Suprapubic skin (tissue), 4 donors: ENCODE measurements around the gene OS9. TPM values are rescaled to one million over a fixed set of nuclear protein-coding genes. Genes with fewer than 3 reads are reported as not detected.
A peak's percentile ranks its signal among the peaks of the same experiment; 100 is the strongest.

ENCODE experiments used
- DNase-seq, 2 donors: peaks; one replicate each; pipeline ENCODE4 v3.0.0-alpha.2; 2019; ENCODE audit warnings: low spot score in 2 of 2
- H3K27ac ChIP-seq: fragments of 200-600 bp; sonication (generic); one replicate; pipeline ENCODE4 v1.5.1; 2019
- H3K27me3 ChIP-seq: fragments of 200-600 bp; sonication (generic); one replicate; pipeline ENCODE4 v1.5.1; 2019
- H3K36me3 ChIP-seq: fragments of 200-600 bp; sonication (generic); one replicate; pipeline ENCODE4 v1.5.1; 2019
- H3K4me1 ChIP-seq: fragments of 200-600 bp; sonication (generic); one replicate; pipeline ENCODE4 v1.5.1; 2019
- H3K4me3 ChIP-seq: fragments of 200-600 bp; sonication (generic); one replicate; pipeline ENCODE4 v1.5.1; 2019; ENCODE audit warnings: mild to moderate bottlenecking
- H3K9me3 ChIP-seq: fragments of 200-600 bp; sonication (generic); one replicate; pipeline ENCODE4 v1.5.1; 2019
- EP300 ChIP-seq: sonication (generic); formaldehyde crosslinking; IDR thresholded peaks from one replicate; pipeline ENCODE4 v1.6.1; 2017; ENCODE audit warnings: antibody characterized with exemption
- POLR2A ChIP-seq, 2 donors: fragments of 450-650 bp; IDR thresholded peaks; one replicate each; pipeline ENCODE4 v1.6.1; 2017; ENCODE audit warnings: antibody characterized with exemption in 2 of 2, mild to moderate bottlenecking in 2 of 2, moderate library complexity in 2 of 2
- POLR2AphosphoS5 ChIP-seq, 3 donors: sonication (generic); formaldehyde crosslinking; IDR thresholded peaks; one replicate each; pipeline ENCODE4 v1.6.1; 2017; ENCODE audit warnings: antibody characterized with exemption in 3 of 3
- WGBS: methylation state at CpG from one replicate; pipeline ENCODE4 v1.1.5; 2018; 5-methylcytosine and 5-hydroxymethylcytosine counted together
- total RNA-seq, 4 donors: library from RNA; depleted of rRNA; stranded (reverse); fragments of >200 nt; gene quantifications; one replicate each; pipeline ENCODE4 v1.1.0, GENCODE V29; 2016
- TF ChIP-seq, protein P1 (sequence below), 2 donors: fragments of 200-600 bp in 1 of 2; fragments of 450-650 bp in 1 of 2; sonication (generic) in 1 of 2; IDR thresholded peaks; one replicate each; pipeline ENCODE4 v1.5.1; 2016 to 2019; ENCODE audit warnings: antibody characterized with exemption in 2 of 2, mild to moderate bottlenecking in 1 of 2, moderate library complexity in 1 of 2

OS9 gene
- total RNA-seq, 4 donors from 2014 or later, result 165 to 282 (median 236) TPM

DNA sequence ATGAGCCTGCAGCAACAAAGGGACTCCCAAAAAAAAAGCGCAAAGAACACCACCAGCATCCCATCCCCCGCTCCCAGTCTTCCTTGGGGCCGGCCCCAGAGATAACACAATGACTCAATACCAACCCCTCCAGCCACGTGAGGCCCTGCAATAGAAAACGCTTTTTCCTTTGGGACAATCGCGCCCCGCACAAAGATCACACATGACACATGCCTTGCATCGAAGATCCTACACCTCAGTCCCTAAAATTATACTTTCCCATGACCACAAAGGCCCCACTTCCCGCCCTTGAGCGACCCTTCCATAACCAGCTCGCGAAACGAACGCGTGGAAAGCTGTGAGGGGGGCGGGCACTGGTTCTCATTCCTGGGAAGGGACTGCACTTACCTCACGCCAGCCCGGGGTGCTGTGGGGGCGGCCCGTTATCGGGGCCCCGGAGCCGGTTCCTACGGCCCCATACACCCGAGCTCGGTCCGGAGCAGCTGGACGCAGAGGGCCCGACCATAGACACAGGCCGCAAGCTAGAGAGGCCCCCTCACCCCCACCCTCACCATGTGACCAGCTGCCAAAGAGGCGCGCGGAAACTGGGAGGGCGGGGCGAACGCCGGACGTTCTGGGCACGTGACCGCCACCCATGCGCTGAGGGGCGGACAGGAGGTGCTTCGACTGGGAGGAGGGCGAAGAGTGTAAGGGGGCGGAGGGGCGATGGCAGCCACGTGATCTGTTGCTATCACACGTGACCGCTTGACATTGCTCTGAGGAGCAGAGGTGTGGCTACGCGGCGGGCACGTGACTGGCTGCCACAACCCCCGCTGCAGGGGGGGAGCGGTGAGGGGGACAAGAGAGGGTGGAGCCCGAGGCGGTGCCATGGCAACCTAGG lies 58.1 kb downstream of the OS9 start, which contains the start of gene CDK4:
CDK4 (minus strand) TSS at position 523 of the 880 bp plus-strand sequence. CDS start 593 bp downstream, outside the sequence.
- Histone ChIP-seq H3K4me1 (peaks cover 52% of the 10 kb centered on the region), H3K9me3 (no peaks in the 10 kb centered on the region), H3K4me3 (peak within 1 kb of the TSS; percentile 71), H3K27ac (peak within 1 kb of the TSS; percentile 90), H3K36me3 (peaks cover 26% of the 10 kb centered on the region), H3K27me3 (no peaks in the 10 kb centered on the region)
- WGBS, result 0% methylated on average over 46 of the region's 58 CpGs
- TF ChIP-seq POLR2AphosphoS5 (IDR thresholded peaks at IDR 0.05) (peak in 2 of 3 donors; percentile 17 to 97), POLR2A (IDR thresholded peaks at IDR 0.05) (peak in 1 of 2 donors; percentile 74), EP300 (no peak)
- TF ChIP-seq, protein P1, sequence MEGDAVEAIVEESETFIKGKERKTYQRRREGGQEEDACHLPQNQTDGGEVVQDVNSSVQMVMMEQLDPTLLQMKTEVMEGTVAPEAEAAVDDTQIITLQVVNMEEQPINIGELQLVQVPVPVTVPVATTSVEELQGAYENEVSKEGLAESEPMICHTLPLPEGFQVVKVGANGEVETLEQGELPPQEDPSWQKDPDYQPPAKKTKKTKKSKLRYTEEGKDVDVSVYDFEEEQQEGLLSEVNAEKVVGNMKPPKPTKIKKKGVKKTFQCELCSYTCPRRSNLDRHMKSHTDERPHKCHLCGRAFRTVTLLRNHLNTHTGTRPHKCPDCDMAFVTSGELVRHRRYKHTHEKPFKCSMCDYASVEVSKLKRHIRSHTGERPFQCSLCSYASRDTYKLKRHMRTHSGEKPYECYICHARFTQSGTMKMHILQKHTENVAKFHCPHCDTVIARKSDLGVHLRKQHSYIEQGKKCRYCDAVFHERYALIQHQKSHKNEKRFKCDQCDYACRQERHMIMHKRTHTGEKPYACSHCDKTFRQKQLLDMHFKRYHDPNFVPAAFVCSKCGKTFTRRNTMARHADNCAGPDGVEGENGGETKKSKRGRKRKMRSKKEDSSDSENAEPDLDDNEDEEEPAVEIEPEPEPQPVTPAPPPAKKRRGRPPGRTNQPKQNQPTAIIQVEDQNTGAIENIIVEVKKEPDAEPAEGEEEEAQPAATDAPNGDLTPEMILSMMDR (IDR thresholded peaks at IDR 0.05), result no peak
- DNase-seq, result peak; percentile 100

DNA sequence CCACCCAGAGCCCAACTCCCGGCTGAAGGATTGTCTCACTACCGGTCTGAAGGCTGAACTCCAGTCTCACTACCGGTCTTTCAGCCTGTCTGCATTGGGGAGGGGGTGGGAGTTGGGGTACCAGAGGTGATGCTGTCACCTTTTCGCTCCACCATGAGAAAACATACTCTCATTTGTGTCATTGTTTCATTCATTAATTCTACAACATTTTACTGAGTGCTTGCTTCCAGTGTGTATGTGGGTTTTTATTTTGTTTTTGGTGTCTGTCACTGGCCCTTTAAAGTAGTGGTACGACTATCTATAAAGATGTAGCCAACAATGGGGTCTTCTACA lies 58.7 kb downstream of the OS9 start:
- 5% methylated on average over 5 of the region's 5 CpGs for WGBS
- H3K9me3 ChIP-seq, result no peaks in the 10 kb centered on the region

DNA sequence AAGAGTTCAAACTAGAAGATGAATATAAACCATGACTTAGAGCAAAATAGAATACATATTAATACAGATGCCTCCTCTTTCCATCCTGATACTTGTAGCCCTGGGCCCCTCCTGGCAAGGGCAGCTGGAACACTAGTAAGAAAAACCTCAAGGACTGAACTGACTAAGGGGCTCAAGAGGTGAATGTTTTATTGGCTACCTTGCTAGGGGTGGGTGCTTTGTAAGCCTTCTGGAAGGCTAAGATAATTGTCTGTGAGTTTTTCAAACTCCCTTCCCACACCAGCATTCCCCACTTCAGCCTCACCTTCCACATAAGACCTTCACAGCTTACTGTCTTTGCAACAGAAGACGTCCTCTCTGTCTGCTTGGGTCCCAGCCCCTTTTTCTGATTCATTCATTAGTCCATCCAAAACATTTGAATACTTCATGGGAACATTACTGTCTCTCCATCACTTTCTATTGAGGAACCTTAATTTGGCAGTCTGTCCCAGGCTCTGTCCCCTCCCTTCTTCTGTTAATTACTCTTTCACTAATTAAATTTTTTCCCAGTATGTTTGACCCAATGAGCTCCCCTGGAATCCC lies 59.9 kb downstream of the OS9 start:
- peak in 1 of 2 donors; percentile 34 for DNase-seq
- H3K27me3 ChIP-seq, result no peaks in the 10 kb centered on the region
- H3K36me3 ChIP-seq, result peaks cover 20% of the 10 kb centered on the region
- H3K27ac ChIP-seq, result no peak overlapping the region
- TF ChIP-seq POLR2AphosphoS5 (IDR thresholded peaks at IDR 0.05) (no peak), POLR2A (IDR thresholded peaks at IDR 0.05) (no peak), EP300 (no peak)
- TF ChIP-seq, protein P1 (IDR thresholded peaks at IDR 0.05), result no peak
- no peak overlapping the region for H3K4me3 ChIP-seq
- WGBS, result 22% methylated on average over 1 of the region's 1 CpG
- no peaks in the 10 kb centered on the region for H3K9me3 ChIP-seq
- peaks cover 52% of the 10 kb centered on the region for H3K4me1 ChIP-seq

More for the DNA sequence above, 58.7 kb downstream of the OS9 start:
- Histone ChIP-seq H3K27me3 (no peaks in the 10 kb centered on the region), H3K36me3 (peaks cover 20% of the 10 kb centered on the region), H3K4me1 (peaks cover 52% of the 10 kb centered on the region), H3K4me3 (peak overlapping the region; percentile 71), H3K27ac (no peak overlapping the region)
- no peak for DNase-seq
- TF ChIP-seq EP300 (no peak), POLR2A (IDR thresholded peaks at IDR 0.05) (no peak), POLR2AphosphoS5 (IDR thresholded peaks at IDR 0.05) (no peak)
- TF ChIP-seq, protein P1 (IDR thresholded peaks at IDR 0.05), result no peak

DNA sequence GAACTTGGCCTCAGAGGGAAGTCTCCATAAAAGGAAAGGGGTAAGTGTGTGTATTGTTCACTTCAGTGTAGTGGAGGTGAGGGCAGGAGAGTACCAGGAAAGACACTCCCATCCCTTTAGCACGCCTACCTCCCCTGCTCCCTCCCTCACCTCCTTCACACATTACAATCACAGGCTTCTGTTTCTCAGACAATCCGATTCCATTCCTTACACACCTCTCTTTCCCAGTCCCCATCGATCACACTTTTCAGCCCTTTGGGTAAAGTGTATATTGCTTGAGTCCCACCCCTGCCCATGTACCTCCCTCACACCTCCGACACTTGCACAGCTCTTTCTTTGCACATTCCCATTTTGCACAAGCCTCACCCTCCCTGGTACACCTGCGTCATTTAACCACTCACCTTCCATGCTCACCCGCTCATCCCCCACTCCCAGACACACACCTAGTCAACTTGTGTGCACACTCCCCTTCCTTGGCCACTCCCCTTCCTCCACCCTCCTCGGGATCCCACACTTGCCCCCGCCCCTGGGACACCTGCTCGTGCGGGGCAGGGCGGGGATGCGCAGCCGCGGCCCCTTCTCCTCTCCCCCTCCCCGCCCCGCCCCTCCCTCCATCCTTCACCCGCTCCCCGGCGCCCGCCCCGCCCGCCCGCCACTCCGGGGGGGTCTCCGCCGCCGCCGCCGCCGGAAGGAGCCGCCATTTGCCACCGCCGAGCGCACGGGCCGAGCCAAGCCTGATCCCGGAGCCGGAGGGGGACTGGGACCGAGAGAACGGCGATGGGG lies 60.7 kb downstream of the OS9 start, which contains the start of gene MARCHF9:
MARCHF9 (plus strand) TSS at position 693 of the 783 bp plus-strand sequence. CDS start 426 bp downstream, outside the sequence.
- peaks cover 52% of the 10 kb centered on the region for H3K4me1 ChIP-seq
- H3K27ac ChIP-seq, result peak within 1 kb of the TSS; percentile 63

More for the DNA sequence above, 60.7 kb downstream of the OS9 start, which contains the start of gene MARCHF9:
- Histone ChIP-seq H3K36me3 (peaks cover 19% of the 10 kb centered on the region), H3K9me3 (no peaks in the 10 kb centered on the region), H3K27me3 (no peaks in the 10 kb centered on the region), H3K4me3 (peak within 1 kb of the TSS; percentile 85)
- under 1% methylated on average over 14 of the region's 41 CpGs for WGBS
- peak in 1 of 2 donors; percentile 87 for DNase-seq
- TF ChIP-seq POLR2A (IDR thresholded peaks at IDR 0.05), result no peak
- no peak for TF ChIP-seq EP300
- TF ChIP-seq POLR2AphosphoS5 (IDR thresholded peaks at IDR 0.05), result no peak
- TF ChIP-seq, protein P1 (IDR thresholded peaks at IDR 0.05), result no peak
